A204.1 (cell line): Measurements from ENCODE around the gene SLC5A9.
"Not testable (repeated sequence)": the region's sequence is repeated elsewhere in the genome, so short reads cannot be mapped to it uniquely, and the experiment has no call there.

Source experiments
- FAIRE-seq: peaks from 2 replicates; lab custom pipeline; 2012; peaks lifted over from hg19 to GRCh38; lab: Jason Lieb, UNC

The SLC5A9 gene

GRCh38 chr1:48245106-48245505, 22.6 kb downstream of the SLC5A9 start:
- FAIRE-seq: no peak

GRCh38 chr1:48246727-48247126, 24.2 kb downstream of the SLC5A9 start:
- FAIRE-seq: no peak

- no peak for FAIRE-seq
Measured at GRCh38 chr1:48248356-48248755, 25.8 kb downstream of the SLC5A9 start.

GRCh38 chr1:48249868-48250267, 27.4 kb downstream of the SLC5A9 start:
- FAIRE-seq: no peak

GRCh38 chr1:48250572-48250971, 28.1 kb downstream of the SLC5A9 start:
- FAIRE-seq: no peak

- FAIRE-seq: no peak
Measured at GRCh38 chr1:48251323-48251722, 28.8 kb downstream of the SLC5A9 start.

- no peak for FAIRE-seq
Measured at GRCh38 chr1:48251821-48252220, 29.3 kb downstream of the SLC5A9 start.

- no peak for FAIRE-seq
Measured at GRCh38 chr1:48254254-48254653, 31.7 kb downstream of the SLC5A9 start.

- FAIRE-seq: no peak
Measured at GRCh38 chr1:48258106-48258505, 35.6 kb downstream of the SLC5A9 start.

- FAIRE-seq: no peak
Measured at GRCh38 chr1:48261881-48262400, 39.4 kb downstream of the SLC5A9 start.

GRCh38 chr1:48263041-48263440, 40.5 kb downstream of the SLC5A9 start:
- no peak for FAIRE-seq

- no peak for FAIRE-seq
Measured at GRCh38 chr1:48266576-48266975, 44.1 kb downstream of the SLC5A9 start.

GRCh38 chr1:48277437-48277836, 54.9 kb downstream of the SLC5A9 start:
- not testable (repeated sequence) for FAIRE-seq

- FAIRE-seq: not testable (repeated sequence)
Measured at GRCh38 chr1:48282329-48282728, 59.8 kb downstream of the SLC5A9 start.

- not testable (repeated sequence) for FAIRE-seq
Measured at GRCh38 chr1:48284696-48285420, 62.3 kb downstream of the SLC5A9 start.

- FAIRE-seq: no peak
Measured at GRCh38 chr1:48285525-48285924, 63.0 kb downstream of the SLC5A9 start.

GRCh38 chr1:48291421-48291820, 68.9 kb downstream of the SLC5A9 start:
- no peak for FAIRE-seq

GRCh38 chr1:48292706-48293105, 70.2 kb downstream of the SLC5A9 start:
- no peak for FAIRE-seq

- not testable (repeated sequence) for FAIRE-seq
Measured at GRCh38 chr1:48294094-48294493, 71.6 kb downstream of the SLC5A9 start.

- no peak for FAIRE-seq
Measured at GRCh38 chr1:48294656-48295055, 72.1 kb downstream of the SLC5A9 start.
